ENCODE data around the gene PIAS4. TPM values are rescaled to one million over a fixed set of nuclear protein-coding genes. Genes with fewer than 3 reads are reported as not detected.

PIAS4 gene
- total RNA-seq, 1 donor from 2014 or later: 26.0 TPM

DNA sequence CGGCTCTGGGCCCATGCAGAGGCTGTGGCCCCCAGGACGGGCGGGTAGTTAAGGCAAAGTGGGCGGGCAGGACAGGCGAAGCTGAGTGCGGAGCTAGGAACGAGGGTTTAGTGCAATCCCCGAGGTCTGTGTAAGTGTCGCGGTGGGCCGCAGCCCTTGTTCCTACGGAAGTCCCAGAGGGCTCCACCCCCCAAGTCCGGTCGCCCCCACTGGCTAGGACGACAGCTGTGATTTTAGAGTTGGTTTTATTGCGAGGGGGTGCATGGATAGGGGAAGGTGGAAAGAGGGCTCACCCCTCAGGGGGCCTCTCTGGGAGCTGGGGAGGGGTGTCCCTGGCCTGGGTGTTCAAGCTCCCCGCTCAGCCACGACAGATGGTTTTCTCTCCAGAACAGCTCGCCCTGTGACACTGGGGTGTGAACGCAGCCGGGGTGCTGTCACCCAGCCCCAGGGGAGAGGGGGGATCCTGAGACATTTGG is 37.5 kb downstream of the PIAS4 start:
- no peak overlapping the region for H3K27ac Mint-ChIP-seq (ENCODE audit: unreplicated experiment)
- no peaks in the 10 kb centered on the region for H3K27me3 Mint-ChIP-seq (ENCODE audit: low read depth, unreplicated experiment)
- Histone ChIP-seq H3K9me3 (ENCODE audit: insufficient read depth, low read depth, low read length) (no peaks in the 10 kb centered on the region), H3K4me1 (ENCODE audit: insufficient read depth, low read length) (no peaks in the 10 kb centered on the region), H3K9ac (ENCODE audit: low read length) (no peak overlapping the region), H3K4me3 (ENCODE audit: insufficient read depth, low read depth, low read length) (no peak overlapping the region), H3K79me2 (ENCODE audit: insufficient read depth, low read length) (peaks cover 62% of the 10 kb centered on the region), H4K20me1 (ENCODE audit: insufficient read depth, low read length) (peaks cover 63% of the 10 kb centered on the region), H3K27me3 (ENCODE audit: insufficient read depth, low read length) (no peaks in the 10 kb centered on the region), H3K27ac (ENCODE audit: low read depth, low read length) (no peak overlapping the region), H2AFZ (ENCODE audit: low read depth, low read length) (no peak overlapping the region), H3K36me3 (ENCODE audit: insufficient read depth, low read length) (no peaks in the 10 kb centered on the region), H3K4me2 (ENCODE audit: low read length) (no peak overlapping the region)
- no peak overlapping the region for H3K4me3 Mint-ChIP-seq (ENCODE audit: unreplicated experiment)
- no peaks in the 10 kb centered on the region for H3K9me3 Mint-ChIP-seq (ENCODE audit: unreplicated experiment)
- no peak for FAIRE-seq
- H3K36me3 Mint-ChIP-seq (ENCODE audit: low read depth, unreplicated experiment): peaks cover 16% of the 10 kb centered on the region
- TF ChIP-seq, protein P1, sequence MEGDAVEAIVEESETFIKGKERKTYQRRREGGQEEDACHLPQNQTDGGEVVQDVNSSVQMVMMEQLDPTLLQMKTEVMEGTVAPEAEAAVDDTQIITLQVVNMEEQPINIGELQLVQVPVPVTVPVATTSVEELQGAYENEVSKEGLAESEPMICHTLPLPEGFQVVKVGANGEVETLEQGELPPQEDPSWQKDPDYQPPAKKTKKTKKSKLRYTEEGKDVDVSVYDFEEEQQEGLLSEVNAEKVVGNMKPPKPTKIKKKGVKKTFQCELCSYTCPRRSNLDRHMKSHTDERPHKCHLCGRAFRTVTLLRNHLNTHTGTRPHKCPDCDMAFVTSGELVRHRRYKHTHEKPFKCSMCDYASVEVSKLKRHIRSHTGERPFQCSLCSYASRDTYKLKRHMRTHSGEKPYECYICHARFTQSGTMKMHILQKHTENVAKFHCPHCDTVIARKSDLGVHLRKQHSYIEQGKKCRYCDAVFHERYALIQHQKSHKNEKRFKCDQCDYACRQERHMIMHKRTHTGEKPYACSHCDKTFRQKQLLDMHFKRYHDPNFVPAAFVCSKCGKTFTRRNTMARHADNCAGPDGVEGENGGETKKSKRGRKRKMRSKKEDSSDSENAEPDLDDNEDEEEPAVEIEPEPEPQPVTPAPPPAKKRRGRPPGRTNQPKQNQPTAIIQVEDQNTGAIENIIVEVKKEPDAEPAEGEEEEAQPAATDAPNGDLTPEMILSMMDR (IDR thresholded peaks at IDR 0.05; ENCODE audit: insufficient read depth, low read depth, low read length): no peak
- no peaks in the 10 kb centered on the region for H3K4me1 Mint-ChIP-seq (ENCODE audit: low read depth, unreplicated experiment)
- DNase-seq (ENCODE audit: low read depth): no peak

DNA sequence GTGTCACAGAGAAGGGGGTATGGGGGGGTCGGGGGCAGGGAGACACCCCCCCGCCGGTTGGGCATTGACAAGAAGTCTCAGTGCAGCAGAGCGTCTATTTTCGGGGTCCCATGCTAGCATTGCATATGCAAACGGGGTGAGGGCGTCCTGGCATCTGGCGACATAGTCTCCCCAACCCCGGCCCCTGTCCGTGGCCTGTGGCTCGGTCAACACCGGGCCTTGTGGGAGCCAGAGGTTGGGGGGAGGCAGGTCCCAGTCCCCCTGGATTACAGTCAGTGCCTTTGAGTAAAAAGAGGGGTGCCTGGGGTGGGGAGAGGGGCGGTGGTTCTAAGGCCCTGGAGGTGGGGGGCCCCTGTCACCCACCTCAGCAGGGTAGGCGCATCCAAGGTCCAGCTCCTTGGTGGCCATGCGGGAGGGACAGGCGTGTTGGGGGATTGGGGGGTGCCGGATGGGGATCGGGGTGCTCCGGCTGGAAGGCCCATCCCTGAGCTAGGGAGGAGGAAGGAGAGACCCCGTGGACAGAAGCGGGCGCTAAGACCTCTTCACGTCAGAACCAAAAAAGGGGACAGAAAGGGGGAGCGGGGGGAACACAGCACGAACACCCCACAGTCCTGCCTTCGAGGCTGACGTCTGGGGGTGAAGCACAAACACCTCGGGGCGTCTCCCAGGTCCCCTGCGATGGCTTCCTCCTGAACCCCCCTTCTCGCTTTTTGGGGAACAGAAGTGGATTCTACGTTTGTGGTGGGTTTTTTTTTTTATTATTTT is 38.2 kb downstream of the PIAS4 start:
- peaks cover 3% of the 10 kb centered on the region for H3K36me3 ChIP-seq (ENCODE audit: insufficient read depth, low read length)
- H3K27me3 Mint-ChIP-seq (ENCODE audit: low read depth, unreplicated experiment): no peaks in the 10 kb centered on the region
- H3K27ac Mint-ChIP-seq (ENCODE audit: unreplicated experiment): no peak overlapping the region
- H3K4me2 ChIP-seq (ENCODE audit: low read length): no peak overlapping the region
- H3K4me3 Mint-ChIP-seq (ENCODE audit: unreplicated experiment): no peak overlapping the region
- H3K9ac ChIP-seq (ENCODE audit: low read length): no peak overlapping the region
- no peak overlapping the region for H2AFZ ChIP-seq (ENCODE audit: low read depth, low read length)
- TF ChIP-seq, protein P1 (IDR thresholded peaks at IDR 0.05; ENCODE audit: insufficient read depth, low read depth, low read length): no peak
- peaks cover 65% of the 10 kb centered on the region for H4K20me1 ChIP-seq (ENCODE audit: insufficient read depth, low read length)
- H3K4me1 ChIP-seq (ENCODE audit: insufficient read depth, low read length): no peaks in the 10 kb centered on the region
- DNase-seq (ENCODE audit: low read depth) (no peak), FAIRE-seq (no peak)
- peaks cover 70% of the 10 kb centered on the region for H3K79me2 ChIP-seq (ENCODE audit: insufficient read depth, low read length)
- H3K9me3 ChIP-seq (ENCODE audit: insufficient read depth, low read depth, low read length): no peaks in the 10 kb centered on the region
- H3K27ac ChIP-seq (ENCODE audit: low read depth, low read length): no peak overlapping the region
- H3K4me1 Mint-ChIP-seq (ENCODE audit: low read depth, unreplicated experiment): peaks cover 5% of the 10 kb centered on the region
- H3K27me3 ChIP-seq (ENCODE audit: insufficient read depth, low read length): no peaks in the 10 kb centered on the region
- no peaks in the 10 kb centered on the region for H3K9me3 Mint-ChIP-seq (ENCODE audit: unreplicated experiment)
- H3K4me3 ChIP-seq (ENCODE audit: insufficient read depth, low read depth, low read length): no peak overlapping the region
- H3K36me3 Mint-ChIP-seq (ENCODE audit: low read depth, unreplicated experiment): peaks cover 16% of the 10 kb centered on the region

DNA sequence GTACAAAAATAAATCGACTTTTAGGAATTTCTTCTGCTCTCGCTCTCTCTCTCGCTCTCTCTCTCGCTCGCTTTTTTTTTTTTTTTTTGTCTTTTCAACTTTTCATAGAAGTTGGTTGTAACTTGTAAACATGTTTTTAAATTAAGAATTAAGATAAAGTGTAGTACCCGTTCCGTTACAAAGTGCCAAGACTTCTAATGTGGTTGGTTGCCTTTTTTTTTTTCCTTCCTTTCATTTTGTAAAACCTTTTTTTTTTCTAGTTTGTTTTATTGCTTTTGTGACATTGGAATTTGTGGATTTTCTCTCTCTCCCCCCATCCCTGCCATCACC is 38.8 kb downstream of the PIAS4 start:
- Mint-ChIP-seq H3K27me3 (ENCODE audit: low read depth, unreplicated experiment) (no peaks in the 10 kb centered on the region), H3K27ac (ENCODE audit: unreplicated experiment) (no peak overlapping the region), H3K4me1 (ENCODE audit: low read depth, unreplicated experiment) (peaks cover 8% of the 10 kb centered on the region), H3K36me3 (ENCODE audit: low read depth, unreplicated experiment) (peaks cover 17% of the 10 kb centered on the region), H3K9me3 (ENCODE audit: unreplicated experiment) (no peaks in the 10 kb centered on the region), H3K4me3 (ENCODE audit: unreplicated experiment) (no peak overlapping the region)
- H3K4me3 ChIP-seq (ENCODE audit: insufficient read depth, low read depth, low read length): no peak overlapping the region
- no peak overlapping the region for H2AFZ ChIP-seq (ENCODE audit: low read depth, low read length)
- DNase-seq (ENCODE audit: low read depth) (no peak), FAIRE-seq (no peak)
- H3K27ac ChIP-seq (ENCODE audit: low read depth, low read length): no peak overlapping the region
- peaks cover 6% of the 10 kb centered on the region for H3K36me3 ChIP-seq (ENCODE audit: insufficient read depth, low read length)
- H4K20me1 ChIP-seq (ENCODE audit: insufficient read depth, low read length): peaks cover 69% of the 10 kb centered on the region
- no peaks in the 10 kb centered on the region for H3K9me3 ChIP-seq (ENCODE audit: insufficient read depth, low read depth, low read length)
- peaks cover 75% of the 10 kb centered on the region for H3K79me2 ChIP-seq (ENCODE audit: insufficient read depth, low read length)
- peaks cover under 1% of the 10 kb centered on the region for H3K4me1 ChIP-seq (ENCODE audit: insufficient read depth, low read length)
- H3K27me3 ChIP-seq (ENCODE audit: insufficient read depth, low read length): no peaks in the 10 kb centered on the region
- no peak overlapping the region for H3K9ac ChIP-seq (ENCODE audit: low read length)
- H3K4me2 ChIP-seq (ENCODE audit: low read length): no peak overlapping the region
- TF ChIP-seq EZH2 (IDR thresholded peaks at IDR 0.05; ENCODE audit: insufficient read depth, low read length): no peak
- TF ChIP-seq, protein P1 (IDR thresholded peaks at IDR 0.05; ENCODE audit: insufficient read depth, low read depth, low read length): no peak

All from astrocyte (in vitro differentiated cells and primary cell).